Neural cell (in vitro differentiated cells): ENCODE measurements around the gene C16orf74. TPM values are rescaled to one million over a fixed set of nuclear protein-coding genes. Genes with fewer than 3 reads are reported as not detected.

Experiments
- H2AFZ ChIP-seq: fragments of 200-600, 300-800 bp; sonication (generic), shearing (Covaris generic); 2 replicates; pipeline ENCODE4 v1.6.0; 2014; ENCODE audit warnings: low read depth, mild to moderate bottlenecking, antibody characterized with exemption, low read length, moderate library complexity
- H3F3A ChIP-seq: fragments of 200-600 bp; shearing (Covaris generic); 2 replicates; pipeline ENCODE4 v1.6.1; 2016; ENCODE audit warnings: mild to moderate bottlenecking, moderate library complexity, mixed read lengths, antibody characterized with exemption, low read length; ENCODE audit not compliant: insufficient read depth, poor library complexity, severe bottlenecking
- H3K27ac ChIP-seq: fragments of 200-600, 300-800 bp; sonication (generic), shearing (Covaris generic); 2 replicates; pipeline ENCODE4 v1.5.1; 2014; ENCODE audit warnings: mild to moderate bottlenecking, low read length, moderate library complexity
- H3K27me3 ChIP-seq: fragments of 300-800, 200-600 bp; sonication (generic), shearing (Covaris generic); 2 replicates; pipeline ENCODE4 v1.6.0; 2014; ENCODE audit warnings: mild to moderate bottlenecking, low read depth, low read length, moderate library complexity; ENCODE audit not compliant: insufficient read depth
- H3K36me3 ChIP-seq: fragments of 300-800, 200-600 bp; sonication (generic), shearing (Covaris generic); 2 replicates; pipeline ENCODE4 v1.5.1; 2014; ENCODE audit warnings: mild to moderate bottlenecking, antibody characterized with exemption, low read length, moderate library complexity; ENCODE audit not compliant: insufficient read depth
- H3K4me2 ChIP-seq: fragments of 300-800, 200-600 bp; sonication (generic), shearing (Covaris generic); 2 replicates; pipeline ENCODE4 v1.6.0; 2014; ENCODE audit warnings: mild to moderate bottlenecking, low read length
- H3K4me3 ChIP-seq: fragments of 300-800, 200-600 bp; sonication (generic), shearing (Covaris generic); 2 replicates; pipeline ENCODE4 v1.5.1; 2014; ENCODE audit warnings: mild to moderate bottlenecking, low read length, moderate library complexity
- H3K79me2 ChIP-seq: fragments of 200-600 bp; shearing (Covaris generic); replicated peaks from 2 replicates; pipeline ENCODE4 v1.6.0; 2014; ENCODE audit warnings: mild to moderate bottlenecking, low read length, moderate library complexity; ENCODE audit not compliant: insufficient read depth
- H3K9ac ChIP-seq: fragments of 300-800, 200-600 bp; sonication (generic), shearing (Covaris generic); 2 replicates; pipeline ENCODE4 v1.6.1; 2016; ENCODE audit warnings: mild to moderate bottlenecking, low read length, mixed read lengths
- H3K9me2 ChIP-seq: fragments of 200-600 bp; shearing (Covaris generic); 2 replicates; pipeline ENCODE4 v1.6.1; 2016; ENCODE audit warnings: mild to moderate bottlenecking, low read length, mixed read lengths; ENCODE audit not compliant: insufficient read depth
- H3K9me3 ChIP-seq: fragments of 200-600, 300-800 bp; sonication (generic), shearing (Covaris generic); 2 replicates; pipeline ENCODE4 v1.6.1; 2016; ENCODE audit warnings: mild to moderate bottlenecking, mixed run types, low read length, moderate library complexity, mixed read lengths
- H4K20me1 ChIP-seq: fragments of 200-600 bp; shearing (Covaris generic); 2 replicates; pipeline ENCODE4 v1.6.1; 2016; ENCODE audit warnings: mild to moderate bottlenecking, mixed run types; ENCODE audit not compliant: insufficient read depth
- CTCF ChIP-seq: fragments of 450-650 bp; IDR thresholded peaks from 2 replicates; pipeline ENCODE4 v1.5.1; 2014; ENCODE audit warnings: antibody characterized with exemption, mild to moderate bottlenecking, moderate library complexity; ENCODE audit not compliant: poor library complexity, severe bottlenecking
- EP300 ChIP-seq: fragments of 450-650 bp; conservative IDR thresholded peaks from 2 replicates; pipeline ENCODE4 v1.6.1; 2014; ENCODE audit warnings: antibody characterized with exemption, mild to moderate bottlenecking, moderate library complexity; ENCODE audit not compliant: poor library complexity, severe bottlenecking
- EZH2 ChIP-seq: fragments of 200-600, 300-800 bp; shearing (Covaris generic), sonication (generic); IDR thresholded peaks from 2 replicates; pipeline ENCODE4 v1.6.1; 2014; ENCODE audit warnings: antibody characterized with exemption, low read length, borderline replicate concordance, mild to moderate bottlenecking; ENCODE audit not compliant: insufficient read depth, poor library complexity, severe bottlenecking
- POLR2AphosphoS5 ChIP-seq: IDR thresholded peaks from 2 replicates; pipeline ENCODE4 v1.6.1; 2012
- RAD21 ChIP-seq: fragments of 450-650 bp; conservative IDR thresholded peaks from 2 replicates; pipeline ENCODE4 v1.6.1; 2014; ENCODE audit warnings: antibody characterized with exemption, mild to moderate bottlenecking, moderate library complexity
- REST ChIP-seq: IDR thresholded peaks from 2 replicates; pipeline ENCODE4 v1.6.1; 2012; ENCODE audit warnings: borderline replicate concordance
- SMC3 ChIP-seq: fragments of 450-650 bp; conservative IDR thresholded peaks from 2 replicates; pipeline ENCODE4 v1.6.1; 2014; ENCODE audit warnings: antibody characterized with exemption, mild to moderate bottlenecking, moderate library complexity; ENCODE audit not compliant: poor library complexity
- TAF1 ChIP-seq: IDR thresholded peaks from 2 replicates; pipeline ENCODE4 v1.6.1; 2012; ENCODE audit warnings: low read depth
- polyA plus RNA-seq: library from polyadenylated mRNA; depleted of rRNA; stranded (reverse); fragments of >200 nt; gene quantifications from 2 replicates; pipeline ENCODE4 v1.2.3, GENCODE V29; 2014

C16orf74 gene
- polyA plus RNA-seq, 1 donor from 2014 or later: not detected

GRCh38 chr16:85780281-85780680 is 29.4 kb upstream of the C16orf74 start:
- TF ChIP-seq EZH2: no peak
- TF ChIP-seq EP300: no peak
- TF ChIP-seq SMC3: no peak
- TF ChIP-seq TAF1: no peak
- TF ChIP-seq RAD21: no peak
- Histone ChIP-seq H4K20me1 (no peaks in the 10 kb centered on the region), H3K79me2 (no peaks in the 10 kb centered on the region), H3F3A (no peaks in the 10 kb centered on the region), H3K27me3 (no peaks in the 10 kb centered on the region), H3K4me3 (no peak overlapping the region), H3K9me2 (no peaks in the 10 kb centered on the region), H3K4me2 (no peak overlapping the region), H3K27ac (no peak overlapping the region), H3K9ac (no peak overlapping the region), H3K36me3 (no peaks in the 10 kb centered on the region), H3K9me3 (no peaks in the 10 kb centered on the region), H2AFZ (no peak overlapping the region)

GRCh38 chr16:85778873-85779272 is 28.0 kb upstream of the C16orf74 start:
- H4K20me1 ChIP-seq: no peaks in the 10 kb centered on the region
- H3K27ac ChIP-seq: no peak overlapping the region
- H3K4me2 ChIP-seq: no peak overlapping the region
- H3K9me2 ChIP-seq: no peaks in the 10 kb centered on the region
- TF ChIP-seq CTCF: no peak
- TF ChIP-seq POLR2AphosphoS5: no peak
- TF ChIP-seq SMC3: no peak
- TF ChIP-seq REST: no peak
- no peak for TF ChIP-seq RAD21
- no peak for TF ChIP-seq EZH2
- H3K27me3 ChIP-seq: no peaks in the 10 kb centered on the region
- no peaks in the 10 kb centered on the region for H3K79me2 ChIP-seq
- H3F3A ChIP-seq: no peaks in the 10 kb centered on the region
- no peak overlapping the region for H3K4me3 ChIP-seq
- no peak overlapping the region for H3K9ac ChIP-seq
- no peak overlapping the region for H2AFZ ChIP-seq
- H3K9me3 ChIP-seq: no peaks in the 10 kb centered on the region
- no peaks in the 10 kb centered on the region for H3K36me3 ChIP-seq
